H1 (cell line): ENCODE results near the gene ATG4D. TPM values are rescaled to one million over a fixed set of nuclear protein-coding genes. Genes with fewer than 3 reads are reported as not detected.
A peak's percentile ranks its signal among the peaks of the same experiment; 100 is the strongest.

Experiments
- CTCF ChIA-PET: fragments of 300-600 bp; sonication (Branson Sonifier 250); formaldehyde crosslinking; loops from one replicate; lab custom pipeline; 2021; ENCODE audit not compliant: partially characterized antibody; lab: Charles Lee
- POLR2A ChIA-PET: fragments of 300-600 bp; sonication (Branson Sonifier 250); formaldehyde crosslinking; loops from one replicate; lab custom pipeline; 2021; ENCODE audit warnings: inconsistent platforms; ENCODE audit not compliant: partially characterized antibody; lab: Charles Lee
- DNase-seq, 2 experiments: peaks; one replicate each; pipeline versions ENCODE4 v3.0.0 to v3.0.0-alpha.2; 2010 to 2022; ENCODE audit warnings: low spot score in 2 of 2, low read depth in 1 of 2, mixed read lengths in 1 of 2
- FAIRE-seq: peaks from 2 replicates; lab custom pipeline; 2011; peaks lifted over from hg19 to GRCh38; lab: Jason Lieb, UNC
- H2AFZ ChIP-seq: 2 replicates; pipeline ENCODE4 v1.8.1; 2012; ENCODE audit warnings: low read length, inconsistent platforms
- H2AK5ac ChIP-seq: 2 replicates; pipeline ENCODE4 v1.6.1; 2013; ENCODE audit warnings: low read depth, low read length
- H2BK120ac ChIP-seq: replicated peaks from 2 replicates; pipeline ENCODE3; 2013; ENCODE audit warnings: low read depth, low read length, inconsistent platforms
- H2BK12ac ChIP-seq: 2 replicates; pipeline ENCODE4 v1.6.1; 2013; ENCODE audit warnings: low read depth, low read length
- H2BK15ac ChIP-seq: 2 replicates; pipeline ENCODE4 v1.6.1; 2013; ENCODE audit warnings: low read length
- H2BK20ac ChIP-seq: 2 replicates; pipeline ENCODE4 v1.6.1; 2013; ENCODE audit warnings: low read length
- H2BK5ac ChIP-seq: 2 replicates; pipeline ENCODE4 v1.6.1; 2013; ENCODE audit warnings: low read depth, low read length
- H3K14ac ChIP-seq: 2 replicates; pipeline ENCODE4 v1.6.1; 2013; ENCODE audit warnings: inconsistent platforms; ENCODE audit not compliant: insufficient read length
- H3K18ac ChIP-seq: 2 replicates; pipeline ENCODE4 v1.6.1; 2013; ENCODE audit warnings: low read length; ENCODE audit errors: extremely low read depth
- H3K23ac ChIP-seq: 2 replicates; pipeline ENCODE4 v1.6.1; 2013; ENCODE audit warnings: inconsistent platforms; ENCODE audit not compliant: insufficient read length
- H3K23me2 ChIP-seq: 2 replicates; pipeline ENCODE4 v1.6.1; 2013; ENCODE audit warnings: low read depth, low read length
- H3K27ac ChIP-seq: 2 replicates; pipeline ENCODE4 v1.6.1; 2011; ENCODE audit warnings: low read depth, low read length, inconsistent platforms
- H3K27me3 ChIP-seq, 4 experiments: replicated peaks in 1 of 4; 1 replicate in 1 of 4; 2 replicates in 3 of 4; pipeline versions ENCODE4 v1.6.1 to v1.8.1; 2011 to 2013; ENCODE audit warnings: low read length in 3 of 4, mild to moderate bottlenecking in 3 of 4, inconsistent platforms in 2 of 4, mixed read lengths in 2 of 4, moderate library complexity in 1 of 4; ENCODE audit not compliant: control insufficient read depth in 3 of 4, insufficient read depth in 3 of 4; ENCODE audit errors: extremely low read depth in 1 of 4
- H3K36me3 ChIP-seq, 4 experiments: 2 replicates each; pipeline versions ENCODE4 v1.6.1 to v1.8.1; 2011 to 2013; ENCODE audit warnings: mild to moderate bottlenecking in 4 of 4, low read length in 3 of 4, moderate library complexity in 2 of 4, control low read depth in 1 of 4, inconsistent platforms in 1 of 4; ENCODE audit not compliant: insufficient read depth in 4 of 4, control insufficient read depth in 2 of 4
- H3K4ac ChIP-seq: replicated peaks from 2 replicates; pipeline ENCODE3; 2013; ENCODE audit warnings: low read length, low read depth, mixed read lengths, inconsistent platforms; ENCODE audit not compliant: insufficient read length
- H3K4me1 ChIP-seq, 4 experiments: replicated peaks in 1 of 4; 1 replicate in 1 of 4; 2 replicates in 3 of 4; pipeline versions ENCODE4 v1.6.1 to v1.8.1; 2011 to 2013; ENCODE audit warnings: low read length in 3 of 4, inconsistent platforms in 2 of 4, mixed read lengths in 1 of 4; ENCODE audit not compliant: insufficient read depth in 4 of 4, control insufficient read depth in 3 of 4
- H3K4me2 ChIP-seq, 2 experiments: 2 replicates each; pipeline versions ENCODE4 v1.6.1 to v1.8.1; 2011 to 2013; ENCODE audit warnings: low read depth in 2 of 2, low read length in 2 of 2, control low read depth in 1 of 2, inconsistent platforms in 1 of 2, mild to moderate bottlenecking in 1 of 2; ENCODE audit not compliant: insufficient read depth in 1 of 2
- H3K4me3 ChIP-seq, 4 experiments: fragments of 200-600, 300-600 bp in 1 of 4; sonication (generic), shearing (Covaris generic), sonication (Bioruptor Twin) in 1 of 4; 2 replicates each; pipeline versions ENCODE4 v1.5.1 to v1.8.1; 2011 to 2016; ENCODE audit warnings: low read length in 4 of 4, low read depth in 3 of 4, control low read depth in 2 of 4, inconsistent platforms in 2 of 4, mild to moderate bottlenecking in 2 of 4, mixed read lengths in 1 of 4, moderate library complexity in 1 of 4; ENCODE audit not compliant: insufficient read depth in 2 of 4; ENCODE audit errors: extremely low read depth in 1 of 4
- H3K56ac ChIP-seq: replicated peaks from 2 replicates; pipeline ENCODE3; 2013; ENCODE audit warnings: low read depth, mild to moderate bottlenecking, mixed read lengths, low read length, inconsistent platforms; ENCODE audit not compliant: insufficient read length
- H3K79me1 ChIP-seq: 2 replicates; pipeline ENCODE4 v1.6.1; 2013; ENCODE audit warnings: low read depth, low read length, control low read depth
- H3K79me2 ChIP-seq, 2 experiments: 2 replicates each; pipeline versions ENCODE4 v1.6.1 to v1.8.1; 2012 to 2013; ENCODE audit warnings: low read length in 2 of 2, mild to moderate bottlenecking in 2 of 2, inconsistent platforms in 1 of 2; ENCODE audit not compliant: insufficient read depth in 2 of 2, control insufficient read depth in 1 of 2
- H3K9ac ChIP-seq, 4 experiments: replicated peaks in 1 of 4; 1 replicate in 1 of 4; 2 replicates in 3 of 4; pipeline versions ENCODE4 v1.6.1 to v1.8.1; 2011 to 2013; ENCODE audit warnings: low read depth in 3 of 4, low read length in 3 of 4, control low read depth in 2 of 4, mild to moderate bottlenecking in 2 of 4, moderate library complexity in 2 of 4, inconsistent platforms in 1 of 4; ENCODE audit errors: extremely low read depth in 1 of 4
- H3K9me3 ChIP-seq, 2 experiments: 2 replicates each; pipeline versions ENCODE4 v1.6.1 to v1.8.1; 2012 to 2013; ENCODE audit warnings: mild to moderate bottlenecking in 2 of 2, moderate library complexity in 2 of 2, control low read depth in 1 of 2, inconsistent platforms in 1 of 2, low read depth in 1 of 2, low read length in 1 of 2, mixed read lengths in 1 of 2; ENCODE audit not compliant: insufficient read depth in 2 of 2
- H4K20me1 ChIP-seq, 2 experiments: replicated peaks in 1 of 2; 2 replicates each; pipeline versions ENCODE3 to v1.8.1; 2011 to 2013; ENCODE audit warnings: inconsistent platforms in 2 of 2, low read length in 2 of 2, mild to moderate bottlenecking in 1 of 2; ENCODE audit not compliant: insufficient read depth in 2 of 2, control insufficient read depth in 1 of 2
- H4K5ac ChIP-seq: 2 replicates; pipeline ENCODE4 v1.6.1; 2013; ENCODE audit warnings: low read length, low read depth, mixed read lengths, inconsistent platforms; ENCODE audit not compliant: insufficient read length
- H4K8ac ChIP-seq: 2 replicates; pipeline ENCODE4 v1.8.0; 2013; ENCODE audit warnings: mild to moderate bottlenecking, moderate library complexity, low read length, inconsistent platforms; ENCODE audit not compliant: insufficient read depth; ENCODE audit errors: extremely low read depth
- H4K91ac ChIP-seq: replicated peaks from 2 replicates; pipeline ENCODE3; 2013; ENCODE audit warnings: low read length, mixed read lengths, inconsistent platforms; ENCODE audit not compliant: insufficient read length
- CHD2 ChIP-seq: IDR thresholded peaks from 2 replicates; pipeline ENCODE4 v1.6.1; 2012; ENCODE audit warnings: low read length, improper control_type of control experiment
- EP300 ChIP-seq, 2 experiments: IDR thresholded peaks; 1 replicate in 1 of 2; 2 replicates in 1 of 2; pipeline ENCODE4 v1.6.1; 2011 to 2012; ENCODE audit warnings: low read depth in 2 of 2, low read length in 2 of 2, mild to moderate bottlenecking in 2 of 2, borderline replicate concordance in 1 of 2, inconsistent platforms in 1 of 2, moderate library complexity in 1 of 2
- HDAC2 ChIP-seq, 2 experiments: fragments of 300-600 bp in 1 of 2; sonication (generic) in 1 of 2; IDR thresholded peaks; 2 replicates each; pipeline ENCODE4 v1.6.1; 2011 to 2012; ENCODE audit warnings: low read depth in 2 of 2, low read length in 2 of 2, mild to moderate bottlenecking in 2 of 2, moderate library complexity in 2 of 2, borderline replicate concordance in 1 of 2, inconsistent platforms in 1 of 2
- KDM1A ChIP-seq: fragments of 200-600, 300-600 bp; sonication (generic); IDR thresholded peaks from 2 replicates; pipeline ENCODE4 v1.7.1; 2016; ENCODE audit warnings: mild to moderate bottlenecking, low read length, borderline replicate concordance
- SAP30 ChIP-seq: fragments of 300-600 bp; sonication (generic); IDR thresholded peaks from 2 replicates; pipeline ENCODE4 v1.7.1; 2012; ENCODE audit warnings: low read length, moderate library complexity, mild to moderate bottlenecking, inconsistent platforms; ENCODE audit not compliant: insufficient read depth, insufficient replicate concordance
- TAF7 ChIP-seq: optimal IDR thresholded peaks from 2 replicates; pipeline ENCODE3; 2011; ENCODE audit warnings: low read depth, mild to moderate bottlenecking, inconsistent platforms, low read length, moderate library complexity, borderline replicate concordance
- WGBS, 2 experiments: shearing (Covaris generic) in 1 of 2; methylation state at CpG; one replicate each; pipeline versions ENCODE4 v1.1.6 to v1.1.7; 2013 to 2015; ENCODE audit warnings: low lambda C conversion rate in 2 of 2, mixed read lengths in 2 of 2, inconsistent platforms in 1 of 2, low coverage in 1 of 2, missing lambda C conversion rate in 1 of 2; ENCODE audit not compliant: insufficient replicate concordance in 2 of 2, insufficient coverage in 1 of 2, insufficient read length in 1 of 2; ENCODE audit errors: extremely low coverage in 1 of 2, missing lambda C conversion rate in 1 of 2; 5-methylcytosine and 5-hydroxymethylcytosine counted together
- polyA plus RNA-seq, 7 experiments: library from polyadenylated mRNA; depleted of rRNA in 3 of 7; stranded (reverse) in 5 of 7; unstranded in 2 of 7; fragments of >200 nt in 5 of 7; fragments of 200-250 nt in 2 of 7; gene quantifications; 1 replicate in 5 of 7; 2 replicates in 1 of 7; 4 replicates in 1 of 7; pipeline versions ENCODE4 v1.2.1 to v1.2.3, GENCODE V29; 2011 to 2013; ENCODE audit warnings: missing spikeins in 2 of 7, mixed read lengths in 2 of 7
- total RNA-seq: library from RNA; stranded (reverse); fragmentation: NEBNext Ultra II Directional; extraction: Animal tissue kit (Norgen Biotek cat#: 25700); gene quantifications from 2 replicates; pipeline ENCODE4 v1.2.1, GENCODE V29; 2021

The ATG4D gene
- total and polyA plus RNA-seq, 2 of the 8 experiments (the other 6 are each of a cell fraction or from before 2014, with no cell fraction given), result 39.6 to 43.7 TPM

- FAIRE-seq (no peak), DNase-seq (peak; percentile 99)
- Histone ChIP-seq H3K27me3 (peaks cover 0 to 10% (median 7%) of the 10 kb centered on the region in 4 experiments; a peak in 4 of 7 replicates), H4K20me1 (peaks cover 0 to 4% of the 10 kb centered on the region in 2 experiments), H3K4me3 (peak within 1 kb of the TSS; percentile 58 to 71 (median 70)), H4K5ac (peak within 1 kb of the TSS; percentile 68), H3K14ac (no peak within 1 kb of the TSS), H3K18ac (peak within 1 kb of the TSS; percentile 90), H3K9me3 (no peaks in the 10 kb centered on the region), H2BK120ac (peak within 1 kb of the TSS; percentile 28), H3K23me2 (peaks cover 18% of the 10 kb centered on the region), H3K27ac (peak within 1 kb of the TSS; percentile 79), H3K9ac (peak within 1 kb of the TSS in 3 of 4 experiments; percentile 86 to 89 (median 88); a peak in 6 of 7 replicates), H2BK15ac (no peak within 1 kb of the TSS), H3K23ac (no peak within 1 kb of the TSS), H2BK12ac (peak within 1 kb of the TSS; percentile 75; the same call in 1 of the 2 replicates), H3K4me2 (peak within 1 kb of the TSS; percentile 81 to 87), H3K4ac (peak within 1 kb of the TSS; percentile 55), H2AFZ (0 out of 2 replicates have a peak within 1 kb of the TSS, but pooled peaks have one; percentile 22), H3K56ac (peak within 1 kb of the TSS; percentile 52), H3K79me1 (0 out of 2 replicates have a peak, but pooled peaks cover 2% of the 10 kb centered on the region), H4K8ac (peak within 1 kb of the TSS; percentile 90; the same call in 1 of the 2 replicates), H3K4me1 (peaks cover 0 to 19% (median 9%) of the 10 kb centered on the region in 4 experiments; a peak in 6 of 7 replicates), H2BK20ac (no peak within 1 kb of the TSS), H3K36me3 (peaks cover 0 to 5% (median under 1%) of the 10 kb centered on the region in 4 experiments; a peak in 3 of 8 replicates), H4K91ac (peak within 1 kb of the TSS; percentile 91), H2AK5ac (peak within 1 kb of the TSS; percentile 83; the same call in 1 of the 2 replicates), H3K79me2 (peaks cover 0 to 7% of the 10 kb centered on the region in 2 experiments; a peak in 2 of 4 replicates), H2BK5ac (peak within 1 kb of the TSS; percentile 98)
- POLR2A ChIA-PET, result interaction anchor here (0.7 to 5.2 kb wide), 23 partner anchors 8 to 289 kb away, joined by 3 to 33 read pairs (median 4); partner anchors contain the start of genes KEAP1 and QTRT1
- CTCF ChIA-PET, result interaction anchor here (0.7 to 3.2 kb wide), 18 partner anchors 11 to 153 kb away, joined by 3 to 19 read pairs (median 4); partner anchors contain the start of gene QTRT1
- 3% methylated on average over 59 of the region's 71 CpGs; no CpG with 5 or more reads in 1 of the 2 experiments for WGBS, 2 experiments
- TF ChIP-seq SAP30 (peak; percentile 81), KDM1A (no peak), TAF7 (no peak), EP300 (IDR thresholded peaks at IDR 0.05; ENCODE audit: borderline replicate concordance in 1 of 2, low read depth in 2 of 2, low read length in 2 of 2) (no peak), CHD2 (peak; percentile 77), HDAC2 (IDR thresholded peaks at IDR 0.05; ENCODE audit: borderline replicate concordance in 1 of 2, low read depth in 2 of 2, low read length in 2 of 2) (0 out of 4 replicates have a peak, but pooled peaks of 1 of the 2 experiments have one; percentile 20)
These were observed 25.3 kb downstream of the ATG4D start, which contains the start of gene CDKN2D for GRCh38 chr19:10568826-10569651. Gene CDKN2D (minus strand): TSS chr19:10568979. CDS start chr19:10568653, 326 bp downstream.
